Naive thymus-derived CD8-positive, alpha-beta T cell (primary cell): Measurements from ENCODE around the gene LAMB2. TPM values are rescaled to one million over a fixed set of nuclear protein-coding genes. Genes with fewer than 3 reads are reported as not detected.

ENCODE experiments used
- ATAC-seq, 2 donors: fragments of 150-1000 bp; cut with Tn5 transposase in 1 of 2; sonication (Bioruptor Pico), chemical (Tn5 transposase) in 1 of 2; 1 replicate in 1 of 2; 2 replicates in 1 of 2; pipeline ENCODE4 v1.10.0; 2021; ENCODE audit warnings: mild to moderate bottlenecking in 2 of 2, moderate library complexity in 2 of 2
- POLR2A ChIA-PET: fragments of 350-600 bp; sonication (Branson Sonifier 250); formaldehyde crosslinking; loops from one replicate; lab custom pipeline; 2021; ENCODE audit warnings: antibody characterized with exemption; lab: Charles Lee
- DNase-seq, 10 donors: peaks; one replicate each; pipeline versions ENCODE4 v3.0.0 to v3.0.0-alpha.2; 2020 to 2022
- H3K27ac Mint-ChIP-seq, 10 donors: one replicate each; pipeline ENCODE4 v1.8.0; 2020 to 2022; ENCODE audit warnings: mild to moderate bottlenecking in 10 of 10, mixed read lengths in 10 of 10, moderate library complexity in 4 of 10, inconsistent platforms in 1 of 10
- H3K27me3 Mint-ChIP-seq, 5 donors: one replicate each; pipeline ENCODE4 v1.8.0; 2021 to 2022; ENCODE audit warnings: mixed read lengths in 5 of 5
- H3K36me3 Mint-ChIP-seq, 3 donors: one replicate each; pipeline ENCODE4 v1.8.0; 2020 to 2022; ENCODE audit warnings: mixed read lengths in 3 of 3, mild to moderate bottlenecking in 2 of 3, inconsistent platforms in 1 of 3
- H3K4me1 Mint-ChIP-seq, 4 donors: one replicate each; pipeline ENCODE4 v1.8.0; 2021 to 2022; ENCODE audit warnings: mixed read lengths in 4 of 4
- H3K4me3 Mint-ChIP-seq, 10 donors: one replicate each; pipeline ENCODE4 v1.8.0; 2020 to 2022; ENCODE audit warnings: mild to moderate bottlenecking in 10 of 10, mixed read lengths in 10 of 10, moderate library complexity in 6 of 10, inconsistent platforms in 1 of 10
- H3K9me3 Mint-ChIP-seq, 9 donors: one replicate each; pipeline ENCODE4 v1.8.0; 2020 to 2022; ENCODE audit warnings: mixed read lengths in 9 of 9, mild to moderate bottlenecking in 3 of 9, inconsistent platforms in 1 of 9, moderate library complexity in 1 of 9
- polyA plus RNA-seq, 3 donors: library from polyadenylated mRNA; unstranded; fragments of 300-500 nt; fragmentation: Illumina TruSeq; gene quantifications; one replicate each; pipeline ENCODE4 v1.2.3, GENCODE V29; 2021
- total RNA-seq, 8 experiments: library from RNA in 2 of 8; stranded (reverse) in 2 of 8; gene quantifications; one replicate each; pipeline ENCODE4 v1.2.3 and lab custom pipeline; 2021 to 2026

Gene LAMB2
- total and polyA plus RNA-seq, 5 experiments from 2014 or later: 1.0 to 1.2 TPM; not detected in 3

- peaks cover 3 to 38% (median 23%) of the 10 kb centered on the region in 5 donors for H3K27me3 Mint-ChIP-seq
- H3K4me3 Mint-ChIP-seq: no peak overlapping the region
- no peaks in the 10 kb centered on the region for H3K36me3 Mint-ChIP-seq
- peaks cover 2 to 9% (median 8%) of the 10 kb centered on the region in 4 donors for H3K4me1 Mint-ChIP-seq
- POLR2A ChIA-PET: interaction anchor here (2.0 kb wide), 1 partner anchor 10 kb away, joined by 9 read pairs; the partner anchor contains the start of gene USP19
- no peak overlapping the region for H3K27ac Mint-ChIP-seq
- no peak for ATAC-seq
- H3K9me3 Mint-ChIP-seq: no peaks in the 10 kb centered on the region
- no peak for DNase-seq
Measured at GRCh38 chr3:49131040-49131439, 1.8 kb downstream of the LAMB2 start.

GRCh38 chr3:49124991-49125670, 7.7 kb downstream of the LAMB2 start:
- POLR2A ChIA-PET: interaction anchor here (0.6 kb wide), 1 partner anchor 28 kb away, joined by 3 read pairs; no protein-coding TSS in a partner anchor
- Mint-ChIP-seq H3K27me3 (no peaks in the 10 kb centered on the region), H3K9me3 (no peaks in the 10 kb centered on the region), H3K27ac (peak overlapping the region in 4 of 10 donors; percentile 3 to 53 (median 24)), H3K4me1 (peaks cover 0 to 14% (median 10%) of the 10 kb centered on the region in 4 donors), H3K36me3 (no peaks in the 10 kb centered on the region), H3K4me3 (no peak overlapping the region)
- DNase-seq (no peak), ATAC-seq (no peak)

GRCh38 chr3:49124203-49124602, 8.6 kb downstream of the LAMB2 start:
- POLR2A ChIA-PET: no interaction called here
- peaks cover 3 to 23% (median 18%) of the 10 kb centered on the region in 4 donors for H3K4me1 Mint-ChIP-seq
- no peaks in the 10 kb centered on the region for H3K9me3 Mint-ChIP-seq
- no peak for DNase-seq
- H3K4me3 Mint-ChIP-seq: no peak overlapping the region
- no peaks in the 10 kb centered on the region for H3K27me3 Mint-ChIP-seq
- ATAC-seq: no peak
- no peak overlapping the region for H3K27ac Mint-ChIP-seq
- peaks cover 0 to 3% (median 0%) of the 10 kb centered on the region in 3 donors for H3K36me3 Mint-ChIP-seq

GRCh38 chr3:49123687-49124086, 9.2 kb downstream of the LAMB2 start:
- Mint-ChIP-seq H3K9me3 (no peaks in the 10 kb centered on the region), H3K27me3 (no peaks in the 10 kb centered on the region), H3K4me3 (no peak overlapping the region), H3K36me3 (peaks cover 0 to 8% (median 0%) of the 10 kb centered on the region in 3 donors), H3K27ac (peak overlapping the region in 1 of 10 donors; percentile 27), H3K4me1 (peaks cover 6 to 28% (median 23%) of the 10 kb centered on the region in 4 donors)
- DNase-seq (no peak), ATAC-seq (no peak)
- POLR2A ChIA-PET: interaction anchor here (5.0 kb wide), 1 partner anchor 30 kb away, joined by 85 read pairs; the partner anchor contains the start of gene QRICH1

- ATAC-seq (no peak), DNase-seq (no peak)
- POLR2A ChIA-PET: interaction anchor here (5.0 kb wide), 1 partner anchor 29 kb away, joined by 85 read pairs; the partner anchor contains the start of gene QRICH1
- H3K27ac Mint-ChIP-seq: peak overlapping the region in 6 of 10 donors; percentile 27 to 95 (median 80)
- peaks cover 0 to 12% (median 0%) of the 10 kb centered on the region in 3 donors for H3K36me3 Mint-ChIP-seq
- no peaks in the 10 kb centered on the region for H3K27me3 Mint-ChIP-seq
- H3K4me1 Mint-ChIP-seq: peaks cover 6 to 28% (median 26%) of the 10 kb centered on the region in 4 donors
- H3K4me3 Mint-ChIP-seq: no peak overlapping the region
- H3K9me3 Mint-ChIP-seq: no peaks in the 10 kb centered on the region
Measured at GRCh38 chr3:49122886-49123545, 9.8 kb downstream of the LAMB2 start.

GRCh38 chr3:49122451-49122850, 10.4 kb downstream of the LAMB2 start:
- Mint-ChIP-seq H3K27me3 (no peaks in the 10 kb centered on the region), H3K4me3 (peak overlapping the region in 3 of 10 donors; percentile 21 to 89 (median 47)), H3K27ac (peak overlapping the region; percentile 50 to 96 (median 94)), H3K4me1 (peaks cover 6 to 28% (median 28%) of the 10 kb centered on the region in 4 donors), H3K36me3 (peaks cover 0 to 18% (median 0%) of the 10 kb centered on the region in 3 donors), H3K9me3 (no peaks in the 10 kb centered on the region)
- POLR2A ChIA-PET: interaction anchor here (1.6 to 5.0 kb wide), 6 partner anchors 8 to 115 kb away, joined by 4 to 85 read pairs (median 13); partner anchors contain the start of genes CCDC71, LAMB2, QRICH1 and WDR6
- DNase-seq (no peak), ATAC-seq (no peak)

GRCh38 chr3:49122022-49122421, 10.8 kb downstream of the LAMB2 start:
- POLR2A ChIA-PET: interaction anchor here (0.6 to 5.0 kb wide), 9 partner anchors 8 to 356 kb away, joined by 3 to 85 read pairs (median 9); partner anchors contain the start of genes CCDC71, LAMB2, QRICH1 and WDR6
- Mint-ChIP-seq H3K9me3 (no peaks in the 10 kb centered on the region), H3K4me3 (peak overlapping the region; percentile 47 to 89 (median 69)), H3K27me3 (no peaks in the 10 kb centered on the region), H3K4me1 (peaks cover 6 to 28% (median 28%) of the 10 kb centered on the region in 4 donors), H3K27ac (peak overlapping the region; percentile 88 to 96 (median 94)), H3K36me3 (peaks cover 0 to 21% (median 0%) of the 10 kb centered on the region in 3 donors)
- ATAC-seq: no peak
- no peak for DNase-seq

- Mint-ChIP-seq H3K4me3 (peak overlapping the region; percentile 76 to 92 (median 87)), H3K4me1 (peaks cover 6 to 33% (median 29%) of the 10 kb centered on the region in 4 donors), H3K36me3 (peaks cover 0 to 26% (median 5%) of the 10 kb centered on the region in 3 donors), H3K9me3 (no peaks in the 10 kb centered on the region), H3K27ac (peak overlapping the region; percentile 88 to 96 (median 94)), H3K27me3 (no peaks in the 10 kb centered on the region)
- POLR2A ChIA-PET: interaction anchor here (0.5 to 5.0 kb wide), 25 partner anchors 9 to 357 kb away, joined by 3 to 85 read pairs (median 4); partner anchors contain the start of genes ARIH2, CCDC71, IMPDH2 and LAMB2
- no peak for DNase-seq
- ATAC-seq: no peak
Measured at GRCh38 chr3:49121132-49121736, 11.6 kb downstream of the LAMB2 start.

- Mint-ChIP-seq H3K4me3 (peak within 1 kb of the TSS; percentile 76 to 92 (median 87)), H3K27ac (peak within 1 kb of the TSS; percentile 88 to 96 (median 94)), H3K36me3 (peaks cover 0 to 32% (median 11%) of the 10 kb centered on the region in 3 donors), H3K9me3 (no peaks in the 10 kb centered on the region), H3K4me1 (peaks cover 6 to 35% (median 29%) of the 10 kb centered on the region in 4 donors), H3K27me3 (no peaks in the 10 kb centered on the region)
- POLR2A ChIA-PET: interaction anchor here (0.6 to 5.0 kb wide), 24 partner anchors 10 to 404 kb away, joined by 3 to 85 read pairs (median 4); partner anchors contain the start of genes ARIH2, CCDC71, IMPDH2 and IP6K2
- DNase-seq (peak; percentile 87 to 97 (median 94)), ATAC-seq (peak; percentile 91)
Measured at GRCh38 chr3:49120438-49121131, 12.3 kb downstream of the LAMB2 start, which contains the start of gene USP19. USP19 (minus strand) TSS chr3:49120823; CDS start chr3:49119145, 1,678 bp downstream.

GRCh38 chr3:49120096-49120437, 12.8 kb downstream of the LAMB2 start:
- peaks cover 9 to 36% (median 29%) of the 10 kb centered on the region in 4 donors for H3K4me1 Mint-ChIP-seq
- POLR2A ChIA-PET: interaction anchor here (0.7 to 5.0 kb wide), 15 partner anchors 10 to 403 kb away, joined by 3 to 85 read pairs (median 7); partner anchors contain the start of genes CCDC71, IP6K2, NDUFAF3 and QARS1
- DNase-seq: peak in 2 of 10 donors; percentile 18 to 23
- peak overlapping the region; percentile 76 to 92 (median 87) for H3K4me3 Mint-ChIP-seq
- H3K9me3 Mint-ChIP-seq: no peaks in the 10 kb centered on the region
- peaks cover 0 to 37% (median 11%) of the 10 kb centered on the region in 3 donors for H3K36me3 Mint-ChIP-seq
- ATAC-seq: peak; percentile 5 to 24
- H3K27me3 Mint-ChIP-seq: no peaks in the 10 kb centered on the region
- H3K27ac Mint-ChIP-seq: peak overlapping the region; percentile 88 to 96 (median 94)

GRCh38 chr3:49119439-49119838, 13.4 kb downstream of the LAMB2 start:
- ATAC-seq (no peak), DNase-seq (no peak)
- H3K4me1 Mint-ChIP-seq: peaks cover 9 to 36% (median 29%) of the 10 kb centered on the region in 4 donors
- H3K27ac Mint-ChIP-seq: peak overlapping the region; percentile 9 to 96 (median 93)
- POLR2A ChIA-PET: interaction anchor here (1.5 to 5.0 kb wide), 5 partner anchors 10 to 112 kb away, joined by 4 to 85 read pairs (median 29); partner anchors contain the start of genes CCDC71, QARS1, QRICH1 and WDR6
- peak overlapping the region; percentile 76 to 92 (median 87) for H3K4me3 Mint-ChIP-seq
- no peaks in the 10 kb centered on the region for H3K27me3 Mint-ChIP-seq
- H3K36me3 Mint-ChIP-seq: peaks cover 0 to 40% (median 13%) of the 10 kb centered on the region in 3 donors
- H3K9me3 Mint-ChIP-seq: no peaks in the 10 kb centered on the region
